ENCODE data around the gene SNX7.
A peak's percentile ranks its signal among the peaks of the same experiment; 100 is the strongest.

- TF ChIP-seq CEBPG (CRISPR knock-in tag; IDR thresholded peaks at IDR 0.05) (no peak), CEBPG (tag; conservative IDR thresholded peaks at IDR 0.05 in 1 of 2, IDR thresholded peaks at IDR 0.05 in 1 of 2) (no peak), RFX5 (IDR thresholded peaks at IDR 0.05; ENCODE audit: low read depth, low read length) (no peak), MTA3 (IDR thresholded peaks at IDR 0.05; ENCODE audit: borderline replicate concordance) (no peak), POLR2A (conservative IDR thresholded peaks at IDR 0.05) (no peak), NCOR1 (IDR thresholded peaks at IDR 0.05) (no peak), CEBPB (tag; IDR thresholded peaks at IDR 0.05) (no peak), YY1 (IDR thresholded peaks at IDR 0.05; ENCODE audit: borderline replicate concordance in 1 of 3, control insufficient read depth in 1 of 3, extremely low read depth in 1 of 3, insufficient read depth in 3 of 3, insufficient read length in 1 of 3, insufficient replicate concordance in 2 of 3, low read depth in 1 of 3, low read length in 2 of 3) (no peak), CXXC5 (CRISPR knock-in tag; IDR thresholded peaks at IDR 0.05) (no peak), FOSL1 (tag; conservative IDR thresholded peaks at IDR 0.05) (no peak)
- TF ChIP-seq, protein P1, sequence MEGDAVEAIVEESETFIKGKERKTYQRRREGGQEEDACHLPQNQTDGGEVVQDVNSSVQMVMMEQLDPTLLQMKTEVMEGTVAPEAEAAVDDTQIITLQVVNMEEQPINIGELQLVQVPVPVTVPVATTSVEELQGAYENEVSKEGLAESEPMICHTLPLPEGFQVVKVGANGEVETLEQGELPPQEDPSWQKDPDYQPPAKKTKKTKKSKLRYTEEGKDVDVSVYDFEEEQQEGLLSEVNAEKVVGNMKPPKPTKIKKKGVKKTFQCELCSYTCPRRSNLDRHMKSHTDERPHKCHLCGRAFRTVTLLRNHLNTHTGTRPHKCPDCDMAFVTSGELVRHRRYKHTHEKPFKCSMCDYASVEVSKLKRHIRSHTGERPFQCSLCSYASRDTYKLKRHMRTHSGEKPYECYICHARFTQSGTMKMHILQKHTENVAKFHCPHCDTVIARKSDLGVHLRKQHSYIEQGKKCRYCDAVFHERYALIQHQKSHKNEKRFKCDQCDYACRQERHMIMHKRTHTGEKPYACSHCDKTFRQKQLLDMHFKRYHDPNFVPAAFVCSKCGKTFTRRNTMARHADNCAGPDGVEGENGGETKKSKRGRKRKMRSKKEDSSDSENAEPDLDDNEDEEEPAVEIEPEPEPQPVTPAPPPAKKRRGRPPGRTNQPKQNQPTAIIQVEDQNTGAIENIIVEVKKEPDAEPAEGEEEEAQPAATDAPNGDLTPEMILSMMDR (IDR thresholded peaks at IDR 0.05 in 2 of 3, conservative IDR thresholded peaks at IDR 0.05 in 1 of 3; ENCODE audit: insufficient read depth in 2 of 3, low read depth in 1 of 3, low read length in 3 of 3) = peak; percentile 9 to 47 (median 44); a peak in 3 of 6 replicates
Measured at GRCh38 chr1:98794196-98794886, 132.8 kb downstream of the SNX7 start.
